Bronchial epithelial cell (primary cell): Measurements from ENCODE around the gene RAB17. TPM values are rescaled to one million over a fixed set of nuclear protein-coding genes. Genes with fewer than 3 reads are reported as not detected.

Source experiments
- DNase-seq: peaks from one replicate; pipeline ENCODE4 v3.0.0-alpha.2; 2010; ENCODE audit warnings: low read depth
- FAIRE-seq: peaks from 2 replicates; lab custom pipeline; 2011; peaks lifted over from hg19 to GRCh38; lab: Jason Lieb, UNC
- H3K27me3 ChIP-seq: 2 replicates; pipeline ENCODE4 v1.5.1; 2011; ENCODE audit warnings: low read length; ENCODE audit not compliant: control insufficient read depth, insufficient read depth
- H3K36me3 ChIP-seq: 2 replicates; pipeline ENCODE4 v1.5.1; 2011; ENCODE audit warnings: low read length; ENCODE audit not compliant: control insufficient read depth, insufficient read depth
- H3K4me3 ChIP-seq: 2 replicates; pipeline ENCODE4 v1.5.1; 2011; ENCODE audit warnings: mild to moderate bottlenecking, low read depth, low read length, control low read depth
- total RNA-seq: library from RNA; depleted of rRNA; stranded (reverse); fragments of >200 nt; gene quantifications from 2 replicates; pipeline ENCODE4 v1.2.1, GENCODE V29; 2014
- TF ChIP-seq, protein P1 (sequence below): IDR thresholded peaks from 2 replicates; pipeline ENCODE4 v1.5.1; 2011; ENCODE audit warnings: mild to moderate bottlenecking, moderate library complexity, low read length, control low read depth, inconsistent platforms; ENCODE audit not compliant: insufficient read depth, severe bottlenecking

RAB17 gene
- total RNA-seq, 1 donor from 2014 or later, result 2.4 TPM

DNA sequence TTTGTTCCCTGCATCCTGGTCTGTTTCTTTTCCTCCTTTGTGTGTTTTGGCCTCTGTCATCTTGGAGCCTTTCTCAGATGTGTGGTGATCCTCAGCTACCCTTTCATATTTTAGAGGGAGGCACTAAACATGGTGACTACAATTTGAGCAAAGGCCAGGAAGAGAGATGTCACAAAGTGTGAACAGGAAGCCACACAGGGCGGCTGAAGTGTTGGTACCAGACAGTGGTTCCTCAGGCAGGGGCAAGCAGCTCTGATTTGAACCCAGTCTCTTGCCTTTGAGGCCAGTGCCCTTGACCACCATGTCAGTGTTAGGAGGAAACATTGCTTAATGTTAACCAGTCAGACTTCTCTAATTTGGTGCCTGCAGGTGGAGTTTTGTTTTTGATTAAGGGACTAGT is 46.0 kb upstream of the RAB17 start:
- Histone ChIP-seq H3K36me3 (no peaks in the 10 kb centered on the region), H3K4me3 (no peak overlapping the region), H3K27me3 (no peaks in the 10 kb centered on the region)
- FAIRE-seq (no peak), DNase-seq (no peak)
- TF ChIP-seq, protein P1, sequence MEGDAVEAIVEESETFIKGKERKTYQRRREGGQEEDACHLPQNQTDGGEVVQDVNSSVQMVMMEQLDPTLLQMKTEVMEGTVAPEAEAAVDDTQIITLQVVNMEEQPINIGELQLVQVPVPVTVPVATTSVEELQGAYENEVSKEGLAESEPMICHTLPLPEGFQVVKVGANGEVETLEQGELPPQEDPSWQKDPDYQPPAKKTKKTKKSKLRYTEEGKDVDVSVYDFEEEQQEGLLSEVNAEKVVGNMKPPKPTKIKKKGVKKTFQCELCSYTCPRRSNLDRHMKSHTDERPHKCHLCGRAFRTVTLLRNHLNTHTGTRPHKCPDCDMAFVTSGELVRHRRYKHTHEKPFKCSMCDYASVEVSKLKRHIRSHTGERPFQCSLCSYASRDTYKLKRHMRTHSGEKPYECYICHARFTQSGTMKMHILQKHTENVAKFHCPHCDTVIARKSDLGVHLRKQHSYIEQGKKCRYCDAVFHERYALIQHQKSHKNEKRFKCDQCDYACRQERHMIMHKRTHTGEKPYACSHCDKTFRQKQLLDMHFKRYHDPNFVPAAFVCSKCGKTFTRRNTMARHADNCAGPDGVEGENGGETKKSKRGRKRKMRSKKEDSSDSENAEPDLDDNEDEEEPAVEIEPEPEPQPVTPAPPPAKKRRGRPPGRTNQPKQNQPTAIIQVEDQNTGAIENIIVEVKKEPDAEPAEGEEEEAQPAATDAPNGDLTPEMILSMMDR, result no peak

DNA sequence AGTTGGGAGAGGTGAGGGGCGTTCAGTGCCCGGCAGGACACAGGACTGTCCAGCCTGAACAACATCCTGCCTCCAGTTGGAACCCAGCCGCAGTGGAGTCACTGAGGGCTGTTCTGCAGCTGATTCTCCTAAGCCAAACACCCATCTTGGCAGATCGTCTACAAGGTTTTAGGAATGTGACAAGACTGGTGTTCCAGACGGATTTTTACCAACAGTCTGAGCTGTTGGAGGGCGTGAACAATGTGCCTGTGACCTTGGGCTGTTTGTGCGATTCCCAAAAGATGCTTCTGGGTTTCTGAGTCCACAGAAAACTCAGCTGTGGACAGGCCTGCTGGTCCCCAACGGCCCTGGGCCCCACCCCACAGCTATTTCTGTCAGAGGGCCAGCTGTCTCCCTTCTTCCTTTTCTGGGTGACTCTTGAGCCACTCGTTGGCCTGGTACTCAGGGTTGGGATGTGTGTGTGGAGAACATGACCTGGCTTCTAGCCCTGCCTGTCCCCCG is 42.6 kb upstream of the RAB17 start:
- H3K36me3 ChIP-seq, result no peaks in the 10 kb centered on the region
- no peak overlapping the region for H3K4me3 ChIP-seq
- TF ChIP-seq, protein P1, result no peak
- no peak for DNase-seq
- peaks cover 3% of the 10 kb centered on the region for H3K27me3 ChIP-seq
- FAIRE-seq, result no peak

DNA sequence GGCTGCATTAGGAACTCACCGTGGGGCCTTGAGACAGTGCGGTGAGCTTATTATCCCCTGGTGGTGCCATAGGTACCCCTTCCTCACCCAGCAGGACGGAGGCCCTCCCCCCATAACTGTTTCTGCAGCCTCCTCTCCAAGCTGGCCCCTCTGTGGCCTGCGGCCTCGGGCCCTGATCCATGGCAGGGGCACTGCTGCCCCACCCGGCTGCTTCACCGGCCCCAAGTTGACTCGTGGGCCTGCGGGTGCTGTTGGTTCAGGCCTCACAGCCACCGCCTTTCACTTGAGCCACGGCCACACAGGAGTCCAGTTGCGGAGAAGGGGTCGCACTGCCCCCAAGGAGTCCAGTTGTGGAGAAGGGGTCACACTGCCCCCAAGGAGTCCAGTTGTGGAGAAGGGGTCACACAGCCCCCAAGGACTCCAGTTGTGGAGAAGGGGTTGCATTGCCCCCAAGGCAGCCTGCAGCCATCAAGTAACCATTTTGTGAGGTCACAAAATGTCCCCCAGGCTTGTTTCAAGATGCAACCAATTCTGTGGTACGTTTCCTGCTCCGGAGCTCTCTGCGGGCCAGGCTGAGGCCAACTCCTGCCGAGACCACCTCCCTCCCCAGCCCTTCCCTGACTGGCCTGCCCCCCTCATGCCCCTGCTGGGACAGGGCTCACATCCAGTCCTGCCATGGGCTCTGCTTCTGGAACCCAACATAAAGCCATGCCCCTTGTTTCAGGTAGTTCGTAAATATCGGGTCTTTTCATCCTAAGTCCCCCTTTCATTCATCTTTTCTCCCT is 41.5 kb upstream of the RAB17 start:
- Histone ChIP-seq H3K4me3 (no peak overlapping the region), H3K27me3 (peaks cover 7% of the 10 kb centered on the region), H3K36me3 (no peaks in the 10 kb centered on the region)
- DNase-seq (no peak), FAIRE-seq (no peak)
- TF ChIP-seq, protein P1, result no peak

DNA sequence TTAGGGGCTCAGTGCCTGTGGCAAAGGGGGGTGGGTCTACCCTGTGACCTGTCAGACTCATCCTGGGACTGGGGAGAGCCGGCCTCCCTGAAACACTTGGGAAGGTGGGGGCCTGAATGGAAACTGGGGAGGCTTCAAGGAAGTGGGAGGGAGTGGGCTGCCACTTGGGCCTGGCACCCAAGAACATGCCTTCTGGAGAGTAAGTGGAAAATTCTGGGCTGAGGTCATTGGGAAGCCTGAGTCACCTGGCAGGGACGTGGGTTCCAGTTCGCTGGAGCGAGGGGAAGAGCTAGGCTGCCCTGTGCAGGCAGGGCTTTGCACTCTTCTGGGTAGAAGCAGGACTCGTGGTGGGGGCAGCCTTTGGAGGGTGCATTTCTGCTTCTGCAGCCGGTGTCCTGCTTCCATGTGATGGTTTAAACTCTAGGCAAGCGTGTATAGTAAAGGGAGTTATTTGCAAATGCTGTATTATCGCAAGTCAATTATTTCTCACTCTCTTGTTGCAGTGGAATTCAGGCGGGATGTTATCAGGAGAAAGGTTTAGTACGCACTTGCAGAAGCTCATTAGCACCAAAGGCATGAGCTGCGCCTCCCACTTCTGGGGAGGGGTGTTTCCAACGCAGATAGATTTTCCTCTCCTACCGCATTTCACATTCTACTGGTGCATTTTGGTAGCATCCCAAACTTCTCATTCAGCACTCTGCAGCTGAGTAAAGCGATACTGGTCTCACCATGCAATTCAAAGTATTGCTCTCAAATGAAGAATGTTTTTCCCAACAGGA is 40.7 kb upstream of the RAB17 start:
- H3K36me3 ChIP-seq, result no peaks in the 10 kb centered on the region
- H3K27me3 ChIP-seq, result peaks cover 9% of the 10 kb centered on the region
- no peak for FAIRE-seq
- DNase-seq, result no peak
- TF ChIP-seq, protein P1, result no peak
- H3K4me3 ChIP-seq, result no peak overlapping the region

DNA sequence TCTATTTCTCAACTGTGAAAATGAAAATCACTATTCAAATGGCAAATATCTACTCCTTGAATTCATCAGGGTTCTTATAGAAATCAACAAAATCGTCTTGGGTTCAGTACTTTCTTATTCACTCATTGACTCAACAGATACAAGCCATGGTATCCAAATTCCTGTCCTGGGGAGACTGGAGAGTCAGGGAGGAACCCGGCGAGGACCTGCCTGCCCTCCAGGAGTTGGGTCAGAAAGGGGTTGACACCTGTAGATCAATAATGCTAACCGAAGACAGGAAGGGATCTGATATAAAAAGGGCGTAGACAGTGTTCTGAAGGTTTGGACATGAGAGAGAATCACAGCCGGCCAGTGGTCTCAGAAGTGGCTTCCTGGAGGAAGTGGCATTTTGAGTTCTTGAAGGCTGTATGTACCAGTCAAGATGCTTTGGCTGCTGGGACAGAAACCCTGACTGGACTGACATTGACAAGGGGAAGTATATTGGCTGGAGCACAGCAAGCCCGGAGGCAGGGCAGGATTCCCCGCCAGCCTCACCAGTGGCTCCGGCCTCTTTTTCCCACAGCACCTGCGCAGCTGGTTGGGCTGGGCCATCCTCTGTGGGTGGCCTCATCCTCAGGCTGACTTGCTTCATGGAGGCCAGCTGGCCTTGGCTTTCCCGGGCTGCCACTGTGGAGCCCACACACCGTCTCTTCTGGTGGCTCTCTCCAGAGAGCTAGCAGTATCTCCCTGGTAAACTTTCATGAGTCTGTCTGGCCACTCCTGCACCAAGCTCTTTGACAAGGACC is 39.9 kb upstream of the RAB17 start:
- no peak for DNase-seq
- H3K4me3 ChIP-seq, result no peak overlapping the region
- no peak for FAIRE-seq
- TF ChIP-seq, protein P1, result no peak
- peaks cover 14% of the 10 kb centered on the region for H3K27me3 ChIP-seq
- no peaks in the 10 kb centered on the region for H3K36me3 ChIP-seq
